K562 (cell line): ENCODE data around the gene PRDX2. TPM values are rescaled to one million over a fixed set of nuclear protein-coding genes. Genes with fewer than 3 reads are reported as not detected.

Experiments
- BDP1 ChIP-seq: IDR thresholded peaks from 3 replicates; pipeline ENCODE4 v1.6.1; 2011; ENCODE audit not compliant: insufficient read length, insufficient read depth
- CBFA2T3 ChIP-seq: fragments of 450-650 bp; IDR thresholded peaks from 2 replicates; pipeline ENCODE4 v1.6.1; 2017
- CCNT2 ChIP-seq: IDR thresholded peaks from 2 replicates; pipeline ENCODE4 v1.6.1; 2011; ENCODE audit warnings: borderline replicate concordance, low read depth, mild to moderate bottlenecking, moderate library complexity, mixed read lengths, low read length; ENCODE audit not compliant: insufficient read length; ENCODE audit errors: extremely low read depth
- E2F6 ChIP-seq, 2 experiments: IDR thresholded peaks; 2 replicates each; pipeline ENCODE4 v1.6.1; 2011; ENCODE audit warnings: borderline replicate concordance in 1 of 2, control low read depth in 1 of 2, low read depth in 1 of 2, low read length in 1 of 2, mild to moderate bottlenecking in 1 of 2, mixed read lengths in 1 of 2, moderate library complexity in 1 of 2; ENCODE audit not compliant: insufficient read depth in 1 of 2, insufficient read length in 1 of 2, poor library complexity in 1 of 2, severe bottlenecking in 1 of 2; ENCODE audit errors: extremely low read depth in 1 of 2
- FOXA3 ChIP-seq, 2 experiments: fragments of 450-650 bp in 1 of 2; sonication (generic) in 1 of 2; formaldehyde crosslinking; IDR thresholded peaks in 1 of 2; conservative IDR thresholded peaks in 1 of 2; 2 replicates each; pipeline versions ENCODE4 v1.4.0 to v1.8.0; 2020 to 2022; ENCODE audit warnings: mild to moderate bottlenecking in 2 of 2, missing genetic modification reagents in 1 of 2
- FUS ChIP-seq: fragments of 200-400 bp; formaldehyde crosslinking; optimal IDR thresholded peaks from 2 replicates; pipeline ENCODE3; 2017; ENCODE audit warnings: low read depth, low read length
- IRF1 ChIP-seq: sonication (generic); formaldehyde crosslinking; IDR thresholded peaks from 2 replicates; pipeline ENCODE4 v1.8.0; 2022; ENCODE audit warnings: missing genetic modification reagents, mild to moderate bottlenecking, borderline replicate concordance
- KLF13 ChIP-seq: fragments of 450-650 bp; IDR thresholded peaks from 2 replicates; pipeline ENCODE4 v1.6.1; 2016; ENCODE audit warnings: missing genetic modification characterization, low read depth, mild to moderate bottlenecking, missing compliant biosample characterization, moderate library complexity, borderline replicate concordance
- MAFF ChIP-seq: IDR thresholded peaks from 2 replicates; pipeline ENCODE4 v1.6.1; 2012; ENCODE audit warnings: low read length, improper control_type of control experiment
- MAX ChIP-seq: sonication (generic); formaldehyde crosslinking; IDR thresholded peaks from 2 replicates; pipeline ENCODE4 v1.9.0; 2022; ENCODE audit warnings: mild to moderate bottlenecking, missing genetic modification reagents
- MCM3 ChIP-seq: fragments of 450-650 bp; IDR thresholded peaks from 2 replicates; pipeline ENCODE4 v1.6.1; 2016
- NONO ChIP-seq, 2 experiments: fragments of 200-400 bp in 1 of 2; fragments of 450-650 bp in 1 of 2; formaldehyde crosslinking in 1 of 2; IDR thresholded peaks; 2 replicates each; pipeline ENCODE4 v1.6.1; 2017; ENCODE audit warnings: low read depth in 2 of 2, mild to moderate bottlenecking in 2 of 2, moderate library complexity in 2 of 2, low read length in 1 of 2
- SAFB2 ChIP-seq: fragments of 200-400 bp; formaldehyde crosslinking; IDR thresholded peaks from 2 replicates; pipeline ENCODE4 v1.6.1; 2018; ENCODE audit warnings: borderline replicate concordance, low read length, low read depth, moderate library complexity; ENCODE audit not compliant: severe bottlenecking
- ZKSCAN1 ChIP-seq: fragments of 150-350 bp; IDR thresholded peaks from 2 replicates; pipeline ENCODE4 v1.6.1; 2016; ENCODE audit warnings: low read depth, low read length
- ZNF174 ChIP-seq: fragments of 250-450 bp; sonication (Bioruptor Pico); IDR thresholded peaks from 2 replicates; pipeline ENCODE4 v1.4.0; 2020; ENCODE audit warnings: mild to moderate bottlenecking
- ZNF311 ChIP-seq: fragments of 250-450 bp; sonication (Bioruptor Pico); IDR thresholded peaks from 2 replicates; pipeline ENCODE4 v1.4.0; 2020; ENCODE audit warnings: mild to moderate bottlenecking, moderate library complexity
- ZNF584 ChIP-seq: fragments of 200-800 bp; sonication (Bioruptor generic); IDR thresholded peaks from 2 replicates; pipeline ENCODE4 v1.6.1; 2016; ENCODE audit warnings: low read depth, mild to moderate bottlenecking, missing genetic modification characterization, missing compliant biosample characterization
- polyA plus RNA-seq, 8 experiments: library from polyadenylated mRNA; depleted of rRNA in 4 of 8; stranded (reverse) in 5 of 8; unstranded in 3 of 8; fragments of >200 nt; fragmentation: Nextera tagmentation in 2 of 8; fragmentation: Illumina TruSeq in 1 of 8; extraction: Ambion mirVana in 2 of 8; extraction: Trizol in 1 of 8; gene quantifications; 2 replicates each; pipeline versions ENCODE4 v1.2.1 to v1.2.3, GENCODE V29; 2011 to 2014; ENCODE audit warnings: inconsistent platforms in 1 of 8, missing spikeins in 1 of 8
- total RNA-seq, 7 experiments: library from RNA; depleted of rRNA in 6 of 7; stranded (reverse); fragments of >200 nt in 6 of 7; fragmentation: Illumina TruSeq in 2 of 7; extraction: Trizol in 2 of 7; gene quantifications; 2 replicates each; pipeline versions ENCODE4 v1.2.1 to v1.2.3, GENCODE V29; 2011 to 2021; ENCODE audit warnings: low replicate concordance in 1 of 7

The PRDX2 gene
- total and polyA plus RNA-seq, 9 of the 15 experiments (the other 6 are each of a cell fraction or from before 2014, with no cell fraction given), result 206 to 1,183 (median 415) TPM

- TF ChIP-seq FOXA3 (CRISPR knock-in tag; conservative IDR thresholded peaks at IDR 0.05 in 1 of 2, IDR thresholded peaks at IDR 0.05 in 1 of 2), result no peak
- no peak for TF ChIP-seq MAX (CRISPR knock-in tag)
- no peak for TF ChIP-seq KLF13 (tag)
- no peak for TF ChIP-seq ZKSCAN1
- TF ChIP-seq MCM3, result no peak
- no peak for TF ChIP-seq SAFB2
- TF ChIP-seq ZNF174, result no peak
- peak; percentile 48 for TF ChIP-seq CCNT2
- TF ChIP-seq CBFA2T3, result no peak
- no peak for TF ChIP-seq MAFF
- TF ChIP-seq E2F6 (IDR thresholded peaks at IDR 0.05; ENCODE audit: borderline replicate concordance in 1 of 2, extremely low read depth in 1 of 2, insufficient read depth in 1 of 2, insufficient read length in 1 of 2, low read depth in 1 of 2, low read length in 1 of 2, poor library complexity in 1 of 2, severe bottlenecking in 1 of 2), result peak in 1 of 2 experiments; percentile 47
- TF ChIP-seq NONO (IDR thresholded peaks at IDR 0.05; ENCODE audit: low read depth in 2 of 2, low read length in 1 of 2), result peak in 1 of 2 experiments; percentile 60; a peak in 1 of 4 replicates
- no peak for TF ChIP-seq ZNF311 (CRISPR knock-in tag)
- TF ChIP-seq ZNF584, result no peak
- TF ChIP-seq BDP1, result no peak
- TF ChIP-seq IRF1, result no peak
- no peak for TF ChIP-seq FUS
Measured at GRCh38 chr19:12838182-12838885, 36.7 kb upstream of the PRDX2 start, which contains the start of gene MAST1 (continued).
